IMR-90 (cell line): ENCODE data around the gene ZMIZ1. TPM values are rescaled to one million over a fixed set of nuclear protein-coding genes. Genes with fewer than 3 reads are reported as not detected.

Experiments
- ATAC-seq: fragments of 200-7000 bp; cut with Tn5 transposase; 2 replicates; pipeline ENCODE4 v1.9.1; 2020; ENCODE audit warnings: low read depth, mild to moderate bottlenecking, moderate library complexity
- BruUV-seq: library from RNA; stranded (reverse); fragments of 400-500 nt; replicated peaks from 2 replicates; lab custom pipeline; 2021; lab: Mats Ljungman, UMichigan
- CTCF ChIA-PET: fragments of 300-600 bp; formaldehyde crosslinking; extraction: SDS; loops from one replicate; lab custom pipeline; 2021; ENCODE audit warnings: antibody characterized with exemption; lab: Yijun Ruan, JAX
- POLR2A ChIA-PET: fragments of 300-600 bp; sonication (Branson Sonifier 250); formaldehyde crosslinking; loops from one replicate; lab custom pipeline; 2022; ENCODE audit warnings: antibody characterized with exemption; ENCODE audit not compliant: unreplicated experiment; lab: Charles Lee
- DNase-seq: peaks from one replicate; pipeline ENCODE4 v3.0.0; 2013
- H2AFZ ChIP-seq: replicated peaks from 2 replicates; pipeline ENCODE3; 2013; ENCODE audit warnings: low read length, mild to moderate bottlenecking; ENCODE audit not compliant: poor library complexity
- H2AK5ac ChIP-seq: 2 replicates; pipeline ENCODE4 v1.6.1; 2013; ENCODE audit warnings: low read depth, low read length, inconsistent platforms
- H2AK9ac ChIP-seq: replicated peaks from 2 replicates; pipeline ENCODE3; 2013; ENCODE audit warnings: mild to moderate bottlenecking, low read depth, low read length, moderate library complexity; ENCODE audit not compliant: poor library complexity
- H2BK120ac ChIP-seq: 2 replicates; pipeline ENCODE4 v1.6.1; 2013; ENCODE audit warnings: low read depth, low read length, inconsistent platforms
- H2BK15ac ChIP-seq: 3 replicates; pipeline ENCODE4 v1.6.1; 2013; ENCODE audit warnings: low read depth, low read length, inconsistent platforms
- H2BK20ac ChIP-seq: 2 replicates; pipeline ENCODE4 v1.6.1; 2013; ENCODE audit warnings: low read depth, mild to moderate bottlenecking, inconsistent platforms, low read length, moderate library complexity
- H2BK5ac ChIP-seq: 2 replicates; pipeline ENCODE4 v1.6.1; 2013; ENCODE audit warnings: mild to moderate bottlenecking, low read depth, low read length, inconsistent platforms; ENCODE audit not compliant: poor library complexity, severe bottlenecking
- H3K14ac ChIP-seq: replicated peaks from 2 replicates; pipeline ENCODE4 v1.6.1; 2013; ENCODE audit warnings: low read depth, low read length, inconsistent platforms
- H3K18ac ChIP-seq: 2 replicates; pipeline ENCODE4 v1.6.1; 2013; ENCODE audit warnings: low read depth, low read length, control low read depth
- H3K23ac ChIP-seq: 2 replicates; pipeline ENCODE4 v1.6.1; 2013; ENCODE audit warnings: low read depth, low read length, inconsistent platforms
- H3K27ac ChIP-seq: 2 replicates; pipeline ENCODE4 v1.5.1; 2013; ENCODE audit warnings: mild to moderate bottlenecking, control low read depth, low read length; ENCODE audit not compliant: insufficient read depth
- H3K27me3 ChIP-seq: 2 replicates; pipeline ENCODE4 v1.6.1; 2013; ENCODE audit warnings: low read length; ENCODE audit not compliant: control insufficient read depth, insufficient read depth
- H3K36me3 ChIP-seq: 2 replicates; pipeline ENCODE4 v1.6.1; 2013; ENCODE audit warnings: low read length, mixed read lengths; ENCODE audit not compliant: control insufficient read depth, insufficient read depth
- H3K4ac ChIP-seq: 2 replicates; pipeline ENCODE4 v1.6.1; 2013; ENCODE audit warnings: low read depth, low read length, inconsistent platforms
- H3K4me1 ChIP-seq: 2 replicates; pipeline ENCODE4 v1.6.1; 2013; ENCODE audit warnings: low read length, mixed read lengths; ENCODE audit not compliant: control insufficient read depth, insufficient read depth
- H3K4me2 ChIP-seq: 2 replicates; pipeline ENCODE4 v1.6.1; 2013; ENCODE audit warnings: low read depth, mild to moderate bottlenecking, control low read depth, low read length, moderate library complexity
- H3K4me3 ChIP-seq: 2 replicates; pipeline ENCODE4 v1.5.1; 2013; ENCODE audit warnings: low read depth, mild to moderate bottlenecking, control low read depth, low read length, moderate library complexity; ENCODE audit not compliant: insufficient read depth
- H3K56ac ChIP-seq: 2 replicates; pipeline ENCODE4 v1.6.1; 2013; ENCODE audit warnings: low read length, inconsistent platforms; ENCODE audit not compliant: insufficient read depth; ENCODE audit errors: extremely low read depth
- H3K79me1 ChIP-seq, 2 experiments: 2 replicates each; pipeline ENCODE4 v1.6.1; 2013; ENCODE audit warnings: low read length in 2 of 2, inconsistent platforms in 1 of 2, low read depth in 1 of 2
- H3K9ac ChIP-seq: 2 replicates; pipeline ENCODE4 v1.6.1; 2013; ENCODE audit warnings: low read depth, low read length, control low read depth
- H3K9me1 ChIP-seq: 2 replicates; pipeline ENCODE4 v1.6.1; 2013; ENCODE audit warnings: low read length, inconsistent platforms; ENCODE audit not compliant: insufficient read depth
- H3K9me3 ChIP-seq: 2 replicates; pipeline ENCODE4 v1.6.1; 2013; ENCODE audit warnings: low read length; ENCODE audit not compliant: control insufficient read depth, insufficient read depth
- H4K20me1 ChIP-seq: 2 replicates; pipeline ENCODE4 v1.6.1; 2013; ENCODE audit warnings: low read length, inconsistent platforms; ENCODE audit not compliant: insufficient read depth
- H4K5ac ChIP-seq: 2 replicates; pipeline ENCODE4 v1.6.1; 2013; ENCODE audit warnings: mild to moderate bottlenecking, low read depth, low read length, control low read depth
- H4K8ac ChIP-seq, 2 experiments: 2 replicates each; pipeline ENCODE4 v1.6.1; 2013; ENCODE audit warnings: low read depth in 2 of 2, low read length in 2 of 2, control low read depth in 1 of 2, inconsistent platforms in 1 of 2
- H4K91ac ChIP-seq: 2 replicates; pipeline ENCODE4 v1.6.1; 2013; ENCODE audit warnings: low read depth, low read length, inconsistent platforms; ENCODE audit not compliant: insufficient read depth
- BHLHE40 ChIP-seq: fragments of 150-350 bp; IDR thresholded peaks from 2 replicates; pipeline ENCODE4 v1.6.1; 2016; ENCODE audit warnings: mild to moderate bottlenecking, low read depth, low read length
- CEBPB ChIP-seq: IDR thresholded peaks from 2 replicates; pipeline ENCODE4 v1.6.1; 2012; ENCODE audit warnings: low read depth, low read length, improper control_type of control experiment
- CHD1 ChIP-seq: IDR thresholded peaks from 2 replicates; pipeline ENCODE4 v1.6.1; 2012; ENCODE audit warnings: low read depth, low read length, improper control_type of control experiment
- FOS ChIP-seq: fragments of 150-350 bp; IDR thresholded peaks from 2 replicates; pipeline ENCODE4 v1.6.1; 2016; ENCODE audit warnings: low read depth, low read length
- MAFK ChIP-seq: IDR thresholded peaks from 2 replicates; pipeline ENCODE4 v1.6.1; 2012; ENCODE audit warnings: low read depth, low read length, improper control_type of control experiment
- MAZ ChIP-seq: IDR thresholded peaks from 2 replicates; pipeline ENCODE4 v1.6.1; 2012; ENCODE audit warnings: low read depth, mild to moderate bottlenecking, low read length, improper control_type of control experiment, moderate library complexity, borderline replicate concordance
- MXI1 ChIP-seq: IDR thresholded peaks from 2 replicates; pipeline ENCODE4 v1.6.1; 2012; ENCODE audit warnings: low read depth, mild to moderate bottlenecking, low read length, moderate library complexity, borderline replicate concordance
- NFE2L2 ChIP-seq: fragments of 150-350 bp; IDR thresholded peaks from 2 replicates; pipeline ENCODE4 v1.6.1; 2016; ENCODE audit warnings: low read depth, mild to moderate bottlenecking, low read length
- POLR2A ChIP-seq: IDR thresholded peaks from 2 replicates; pipeline ENCODE4 v1.6.1; 2012; ENCODE audit warnings: mild to moderate bottlenecking, low read depth, low read length
- RAD21 ChIP-seq: IDR thresholded peaks from 2 replicates; pipeline ENCODE4 v1.6.1; 2012; ENCODE audit warnings: low read length, improper control_type of control experiment
- RCOR1 ChIP-seq: IDR thresholded peaks from 2 replicates; pipeline ENCODE4 v1.6.1; 2012; ENCODE audit warnings: mild to moderate bottlenecking, low read length, improper control_type of control experiment; ENCODE audit not compliant: insufficient replicate concordance
- RFX5 ChIP-seq: IDR thresholded peaks from 2 replicates; pipeline ENCODE4 v1.8.0; 2012; ENCODE audit warnings: low read depth, mild to moderate bottlenecking, low read length, moderate library complexity
- SMC3 ChIP-seq: fragments of 150-350 bp; IDR thresholded peaks from 2 replicates; pipeline ENCODE4 v1.6.1; 2016; ENCODE audit warnings: low read depth, mild to moderate bottlenecking, antibody characterized with exemption, low read length, moderate library complexity
- WGBS, 2 experiments: methylation state at CpG; one replicate each; pipeline versions ENCODE4 v1.1.5 to v1.1.7; 2013; ENCODE audit warnings: missing lambda C conversion rate in 2 of 2; ENCODE audit not compliant: insufficient read length in 1 of 2; ENCODE audit errors: extremely low coverage in 2 of 2; 5-methylcytosine and 5-hydroxymethylcytosine counted together
- dilution Hi-C: fragments of 300-500 bp; cut with HindIII; formaldehyde crosslinking; loops from one replicate; pipeline ENCODE4 v1.14.3; 2018; ENCODE audit warnings: low sequenced_read_pairs; ENCODE audit not compliant: unreplicated experiment
- in situ Hi-C: fragments of 300-500 bp; cut with MboI; formaldehyde crosslinking; loops from 3 replicates; pipeline ENCODE4 v1.14.3; 2019; ENCODE audit warnings: low sequenced_read_pairs, inconsistent platforms, mixed read lengths
- intact Hi-C: fragments of 100-400 bp; cut with micrococcal nuclease; formaldehyde crosslinking; loops from 2 replicates; pipeline ENCODE4 v1.10.0; 2022
- polyA plus RNA-seq, 3 experiments: library from polyadenylated mRNA; depleted of rRNA; stranded (reverse); fragments of >200 nt; gene quantifications; 2 replicates each; pipeline ENCODE4 v1.2.3, GENCODE V29; 2012; ENCODE audit warnings: low replicate concordance in 1 of 3
- total RNA-seq: library from RNA; depleted of rRNA; stranded (reverse); fragments of >200 nt; gene quantifications from 2 replicates; pipeline ENCODE4 v1.2.3, GENCODE V29; 2012
- TF ChIP-seq, protein P1 (sequence below): fragments of 150-350 bp; IDR thresholded peaks from 2 replicates; pipeline ENCODE4 v1.6.1; 2017; ENCODE audit warnings: mild to moderate bottlenecking, antibody characterized with exemption, low read length, low read depth
- TF ChIP-seq, protein P2 (sequence below): fragments of 150-350 bp; IDR thresholded peaks from 2 replicates; pipeline ENCODE4 v1.6.1; 2016; ENCODE audit warnings: low read depth, mild to moderate bottlenecking, low read length, moderate library complexity, borderline replicate concordance
- TF ChIP-seq, protein P3 (sequence below): conservative IDR thresholded peaks from 2 replicates; pipeline ENCODE4 v1.5.1; 2012; ENCODE audit warnings: mild to moderate bottlenecking, low read depth, low read length, improper control_type of control experiment

The ZMIZ1 gene
- total and polyA plus RNA-seq, 2 of the 4 experiments (the other 2 are of a cell fraction): 6.6 to 48.7 TPM

DNA sequence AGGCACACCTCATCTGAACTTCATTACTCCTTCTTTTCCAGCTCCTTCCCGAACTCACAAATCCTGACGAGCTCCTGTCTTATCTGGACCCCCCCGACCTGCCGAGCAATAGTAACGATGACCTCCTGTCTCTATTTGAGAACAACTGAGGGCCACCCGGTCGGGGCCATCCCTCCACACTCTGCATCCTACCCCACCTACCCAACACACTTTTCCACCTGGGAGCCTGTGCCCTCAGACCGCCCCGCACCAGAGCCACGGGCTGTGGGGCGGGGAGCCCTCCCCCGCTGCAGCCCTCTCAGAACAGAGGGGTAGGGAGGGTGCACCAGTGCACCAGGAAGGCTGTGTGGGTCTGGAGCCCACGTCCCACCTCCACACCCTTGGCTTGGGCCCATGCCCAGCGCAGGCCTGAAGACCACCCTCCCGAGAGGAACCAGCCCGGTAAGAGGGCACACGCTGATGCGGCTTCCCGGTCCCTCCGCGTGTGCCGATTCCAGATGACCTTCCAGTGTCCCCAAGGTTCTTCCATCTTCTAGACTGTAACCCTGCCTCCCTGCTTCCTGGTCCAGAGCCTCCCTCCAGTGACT lies 243.9 kb downstream of the ZMIZ1 start:
- H4K8ac ChIP-seq: no peak overlapping the region
- peaks cover 11% of the 10 kb centered on the region for H3K4me1 ChIP-seq
- ATAC-seq (no peak), DNase-seq (no peak)
- WGBS, 2 experiments: 87% methylated on average over 13 of the region's 22 CpGs; no CpG with 5 or more reads in 1 of the 2 experiments
- H4K5ac ChIP-seq: no peak overlapping the region
- dilution Hi-C loops: no loop called here
- no peak overlapping the region for H2BK20ac ChIP-seq
- ChIA-PET CTCF (no interaction called here), POLR2A (no interaction called here)
- intact Hi-C loops: no loop called here
- peaks cover 9% of the 10 kb centered on the region; the same call in 1 of the 2 replicates for H3K9me1 ChIP-seq
- no peak overlapping the region for H2BK15ac ChIP-seq
- no peak overlapping the region for H3K4me3 ChIP-seq
- no peaks in the 10 kb centered on the region for H3K27me3 ChIP-seq
- no peak overlapping the region for H2AK5ac ChIP-seq
- H3K4ac ChIP-seq: no peak overlapping the region
- no peak overlapping the region for H3K23ac ChIP-seq
- peak overlapping the region; percentile 43 for H2AFZ ChIP-seq
- H3K4me2 ChIP-seq: no peak overlapping the region
- H4K20me1 ChIP-seq: no peaks in the 10 kb centered on the region; the same call in 1 of the 2 replicates
- H2BK5ac ChIP-seq: no peak overlapping the region
- H3K14ac ChIP-seq: no peak overlapping the region
- no peak overlapping the region for H2BK120ac ChIP-seq
- H3K56ac ChIP-seq: no peak overlapping the region
- peaks cover 71% of the 10 kb centered on the region for H3K36me3 ChIP-seq
- peaks cover 9 to 35% of the 10 kb centered on the region in 2 experiments; a peak in 3 of 4 replicates for H3K79me1 ChIP-seq
- H4K91ac ChIP-seq: no peak overlapping the region
- no peaks in the 10 kb centered on the region for H3K9me3 ChIP-seq
- no peak overlapping the region for H3K27ac ChIP-seq
- no peak overlapping the region for H3K18ac ChIP-seq
- no peak overlapping the region for H2AK9ac ChIP-seq
- in situ Hi-C loops: no loop called here
- TF ChIP-seq, protein P1, sequence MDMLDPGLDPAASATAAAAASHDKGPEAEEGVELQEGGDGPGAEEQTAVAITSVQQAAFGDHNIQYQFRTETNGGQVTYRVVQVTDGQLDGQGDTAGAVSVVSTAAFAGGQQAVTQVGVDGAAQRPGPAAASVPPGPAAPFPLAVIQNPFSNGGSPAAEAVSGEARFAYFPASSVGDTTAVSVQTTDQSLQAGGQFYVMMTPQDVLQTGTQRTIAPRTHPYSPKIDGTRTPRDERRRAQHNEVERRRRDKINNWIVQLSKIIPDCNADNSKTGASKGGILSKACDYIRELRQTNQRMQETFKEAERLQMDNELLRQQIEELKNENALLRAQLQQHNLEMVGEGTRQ: no peak
- no peak for TF ChIP-seq MAZ
- TF ChIP-seq, protein P2, sequence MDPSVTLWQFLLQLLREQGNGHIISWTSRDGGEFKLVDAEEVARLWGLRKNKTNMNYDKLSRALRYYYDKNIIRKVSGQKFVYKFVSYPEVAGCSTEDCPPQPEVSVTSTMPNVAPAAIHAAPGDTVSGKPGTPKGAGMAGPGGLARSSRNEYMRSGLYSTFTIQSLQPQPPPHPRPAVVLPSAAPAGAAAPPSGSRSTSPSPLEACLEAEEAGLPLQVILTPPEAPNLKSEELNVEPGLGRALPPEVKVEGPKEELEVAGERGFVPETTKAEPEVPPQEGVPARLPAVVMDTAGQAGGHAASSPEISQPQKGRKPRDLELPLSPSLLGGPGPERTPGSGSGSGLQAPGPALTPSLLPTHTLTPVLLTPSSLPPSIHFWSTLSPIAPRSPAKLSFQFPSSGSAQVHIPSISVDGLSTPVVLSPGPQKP: no peak
- no peak for TF ChIP-seq SMC3
- no peak for TF ChIP-seq RCOR1
- TF ChIP-seq MAFK: no peak
- no peak for TF ChIP-seq MXI1
- no peak for TF ChIP-seq RFX5
- TF ChIP-seq FOS: no peak
- no peak for TF ChIP-seq CEBPB
- no peak for TF ChIP-seq CHD1
- no peak for TF ChIP-seq RAD21
- TF ChIP-seq, protein P3, sequence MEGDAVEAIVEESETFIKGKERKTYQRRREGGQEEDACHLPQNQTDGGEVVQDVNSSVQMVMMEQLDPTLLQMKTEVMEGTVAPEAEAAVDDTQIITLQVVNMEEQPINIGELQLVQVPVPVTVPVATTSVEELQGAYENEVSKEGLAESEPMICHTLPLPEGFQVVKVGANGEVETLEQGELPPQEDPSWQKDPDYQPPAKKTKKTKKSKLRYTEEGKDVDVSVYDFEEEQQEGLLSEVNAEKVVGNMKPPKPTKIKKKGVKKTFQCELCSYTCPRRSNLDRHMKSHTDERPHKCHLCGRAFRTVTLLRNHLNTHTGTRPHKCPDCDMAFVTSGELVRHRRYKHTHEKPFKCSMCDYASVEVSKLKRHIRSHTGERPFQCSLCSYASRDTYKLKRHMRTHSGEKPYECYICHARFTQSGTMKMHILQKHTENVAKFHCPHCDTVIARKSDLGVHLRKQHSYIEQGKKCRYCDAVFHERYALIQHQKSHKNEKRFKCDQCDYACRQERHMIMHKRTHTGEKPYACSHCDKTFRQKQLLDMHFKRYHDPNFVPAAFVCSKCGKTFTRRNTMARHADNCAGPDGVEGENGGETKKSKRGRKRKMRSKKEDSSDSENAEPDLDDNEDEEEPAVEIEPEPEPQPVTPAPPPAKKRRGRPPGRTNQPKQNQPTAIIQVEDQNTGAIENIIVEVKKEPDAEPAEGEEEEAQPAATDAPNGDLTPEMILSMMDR: no peak
- no peak for TF ChIP-seq NFE2L2
- no peak for TF ChIP-seq POLR2A
- TF ChIP-seq BHLHE40: no peak
- BruUV-seq: no TSS peak
- H3K9ac ChIP-seq: no peak overlapping the region
